ENCODE data around the gene LURAP1L.
A peak's percentile ranks its signal among the peaks of the same experiment; 100 is the strongest.

LURAP1L gene, protein sequence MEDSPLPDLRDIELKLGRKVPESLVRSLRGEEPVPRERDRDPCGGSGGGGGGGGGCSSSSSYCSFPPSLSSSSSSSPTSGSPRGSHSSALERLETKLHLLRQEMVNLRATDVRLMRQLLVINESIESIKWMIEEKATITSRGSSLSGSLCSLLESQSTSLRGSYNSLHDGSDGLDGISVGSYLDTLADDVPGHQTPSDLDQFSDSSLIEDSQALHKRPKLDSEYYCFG

DNA sequence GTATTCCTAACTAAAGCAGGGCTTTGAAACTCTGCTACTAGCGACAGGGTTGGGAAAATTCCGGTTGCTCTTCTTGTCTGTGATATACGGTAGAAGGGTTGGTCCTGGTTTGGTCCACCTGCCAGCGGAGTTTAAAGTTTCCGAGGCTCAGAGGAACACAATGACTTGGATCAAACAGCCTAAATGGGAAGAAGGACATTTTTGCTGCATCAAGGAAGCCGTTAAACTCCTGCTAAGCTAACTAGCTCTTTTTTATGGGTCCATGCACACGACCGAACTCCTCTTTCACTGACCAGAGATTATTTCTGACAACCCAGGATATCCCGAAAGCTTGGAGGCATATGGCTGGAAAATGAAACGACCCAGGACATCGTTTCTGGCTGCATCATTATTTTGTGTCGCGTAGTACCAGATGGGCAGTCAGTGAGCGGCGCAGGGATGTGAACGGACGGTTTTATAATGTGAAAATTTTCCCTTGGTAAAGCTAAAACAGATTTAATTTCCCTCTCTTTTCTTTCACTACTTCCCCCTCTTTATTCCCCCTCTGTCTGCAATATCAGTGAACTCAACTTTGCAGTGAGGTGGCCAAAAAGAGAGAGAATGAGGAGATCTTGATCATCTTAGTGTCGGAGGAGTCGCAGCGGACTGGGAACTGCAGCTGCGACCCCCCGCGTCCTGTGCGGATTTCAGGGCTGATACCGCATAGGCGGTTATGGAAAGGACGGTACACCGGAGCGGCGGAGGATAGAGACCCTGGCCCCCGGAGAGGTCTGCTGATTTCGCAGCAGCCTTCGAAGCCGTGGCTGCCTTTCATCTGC is at the start of gene LURAP1L:
TSS of gene LURAP1L (plus strand) at position 160 of the 818 bp plus-strand sequence. CDS start 696 bp downstream, outside the sequence.
- TF ChIP-seq, protein P1, sequence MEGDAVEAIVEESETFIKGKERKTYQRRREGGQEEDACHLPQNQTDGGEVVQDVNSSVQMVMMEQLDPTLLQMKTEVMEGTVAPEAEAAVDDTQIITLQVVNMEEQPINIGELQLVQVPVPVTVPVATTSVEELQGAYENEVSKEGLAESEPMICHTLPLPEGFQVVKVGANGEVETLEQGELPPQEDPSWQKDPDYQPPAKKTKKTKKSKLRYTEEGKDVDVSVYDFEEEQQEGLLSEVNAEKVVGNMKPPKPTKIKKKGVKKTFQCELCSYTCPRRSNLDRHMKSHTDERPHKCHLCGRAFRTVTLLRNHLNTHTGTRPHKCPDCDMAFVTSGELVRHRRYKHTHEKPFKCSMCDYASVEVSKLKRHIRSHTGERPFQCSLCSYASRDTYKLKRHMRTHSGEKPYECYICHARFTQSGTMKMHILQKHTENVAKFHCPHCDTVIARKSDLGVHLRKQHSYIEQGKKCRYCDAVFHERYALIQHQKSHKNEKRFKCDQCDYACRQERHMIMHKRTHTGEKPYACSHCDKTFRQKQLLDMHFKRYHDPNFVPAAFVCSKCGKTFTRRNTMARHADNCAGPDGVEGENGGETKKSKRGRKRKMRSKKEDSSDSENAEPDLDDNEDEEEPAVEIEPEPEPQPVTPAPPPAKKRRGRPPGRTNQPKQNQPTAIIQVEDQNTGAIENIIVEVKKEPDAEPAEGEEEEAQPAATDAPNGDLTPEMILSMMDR (IDR thresholded peaks at IDR 0.05; ENCODE audit: insufficient read depth, low read length, poor library complexity, severe bottlenecking) = no peak
- H3K27me3 ChIP-seq (replicated peaks; ENCODE audit: control insufficient read depth, insufficient read depth, low read length) = no peaks in the 10 kb centered on the region; the same call in 1 of the 2 replicates
- H3K4me3 ChIP-seq (replicated peaks; ENCODE audit: low read depth, low read length) = peak within 1 kb of the TSS; percentile 54
- DNase-seq (ENCODE audit: extremely low read depth, insufficient read length) = no peak
- no peaks in the 10 kb centered on the region for H3K36me3 ChIP-seq (ENCODE audit: control insufficient read depth, insufficient read depth, low read length)

DNA sequence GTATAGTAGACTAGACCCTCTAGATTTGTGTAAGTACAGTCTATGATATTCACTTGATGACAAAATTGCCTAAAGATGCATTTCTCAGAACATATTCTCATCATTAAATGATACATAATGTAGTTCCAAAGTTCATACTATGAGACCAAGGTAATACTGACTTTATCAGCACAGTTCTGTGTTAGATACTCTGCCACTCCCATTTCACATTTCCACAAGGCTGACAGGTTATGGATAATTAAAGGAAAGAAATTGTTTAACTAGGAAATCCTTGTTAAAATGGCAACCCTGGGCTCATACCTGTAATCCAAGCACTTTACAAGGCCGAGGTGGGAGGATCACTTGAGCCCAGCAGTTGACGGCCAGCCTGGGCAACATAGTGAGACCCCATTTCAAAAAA is 48.0 kb upstream of the LURAP1L start:
- TF ChIP-seq, protein P1 (IDR thresholded peaks at IDR 0.05; ENCODE audit: insufficient read depth, low read length, poor library complexity, severe bottlenecking) = no peak
- Histone ChIP-seq H3K27me3 (replicated peaks; ENCODE audit: control insufficient read depth, insufficient read depth, low read length) (no peaks in the 10 kb centered on the region), H3K4me3 (replicated peaks; ENCODE audit: low read depth, low read length) (no peak overlapping the region), H3K36me3 (ENCODE audit: control insufficient read depth, insufficient read depth, low read length) (no peaks in the 10 kb centered on the region)
- no peak for DNase-seq (ENCODE audit: extremely low read depth, insufficient read length)

DNA sequence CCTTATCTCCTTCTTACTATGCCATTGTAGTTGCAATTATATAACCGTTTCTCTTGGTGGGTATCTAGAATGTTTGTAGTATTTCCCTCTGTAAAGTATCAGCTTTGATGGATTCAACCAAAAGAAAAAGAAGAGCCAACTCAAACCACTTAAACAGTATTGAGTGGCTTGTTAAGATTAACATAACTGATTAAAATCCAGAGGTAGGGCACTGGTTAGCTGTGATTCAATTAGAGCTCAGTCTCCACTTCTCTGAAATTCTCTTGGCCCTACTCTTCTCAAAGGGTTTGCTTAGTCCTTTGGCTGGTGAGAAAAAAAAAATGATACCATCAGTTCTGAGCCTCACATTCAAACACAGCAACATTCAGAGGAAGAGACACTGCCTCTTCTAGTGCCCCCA is 44.6 kb upstream of the LURAP1L start:
- H3K36me3 ChIP-seq (ENCODE audit: control insufficient read depth, insufficient read depth, low read length) = no peaks in the 10 kb centered on the region

DNA sequence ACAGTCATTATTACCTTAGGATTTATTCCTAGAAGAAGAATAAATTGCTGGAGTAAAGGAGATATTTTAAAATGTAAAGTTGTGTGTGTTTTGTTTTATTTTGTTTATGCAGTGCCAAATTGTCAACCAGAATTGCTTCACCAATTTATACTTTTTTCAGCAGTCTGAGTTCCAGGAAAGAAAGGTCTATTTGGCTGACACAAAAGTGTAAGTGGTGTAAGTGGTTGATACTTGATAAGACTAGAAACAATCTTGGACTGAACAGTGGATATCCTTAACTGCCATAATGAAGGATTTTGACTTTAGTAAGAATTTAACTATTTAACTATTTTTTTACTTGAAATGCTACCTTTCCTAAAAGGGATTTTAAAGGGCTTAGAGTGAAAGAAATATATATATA is 43.9 kb upstream of the LURAP1L start:
- Histone ChIP-seq H3K27me3 (replicated peaks; ENCODE audit: control insufficient read depth, insufficient read depth, low read length) (no peaks in the 10 kb centered on the region), H3K36me3 (ENCODE audit: control insufficient read depth, insufficient read depth, low read length) (no peaks in the 10 kb centered on the region), H3K4me3 (replicated peaks; ENCODE audit: low read depth, low read length) (no peak overlapping the region)
- TF ChIP-seq, protein P1 (IDR thresholded peaks at IDR 0.05; ENCODE audit: insufficient read depth, low read length, poor library complexity, severe bottlenecking) = no peak
- no peak for DNase-seq (ENCODE audit: extremely low read depth, insufficient read length)

More for the DNA sequence above, 44.6 kb upstream of the LURAP1L start:
- H3K27me3 ChIP-seq (replicated peaks; ENCODE audit: control insufficient read depth, insufficient read depth, low read length) = no peaks in the 10 kb centered on the region
- TF ChIP-seq, protein P1 (IDR thresholded peaks at IDR 0.05; ENCODE audit: insufficient read depth, low read length, poor library complexity, severe bottlenecking) = no peak
- no peak for DNase-seq (ENCODE audit: extremely low read depth, insufficient read length)
- no peak overlapping the region for H3K4me3 ChIP-seq (replicated peaks; ENCODE audit: low read depth, low read length)

DNA sequence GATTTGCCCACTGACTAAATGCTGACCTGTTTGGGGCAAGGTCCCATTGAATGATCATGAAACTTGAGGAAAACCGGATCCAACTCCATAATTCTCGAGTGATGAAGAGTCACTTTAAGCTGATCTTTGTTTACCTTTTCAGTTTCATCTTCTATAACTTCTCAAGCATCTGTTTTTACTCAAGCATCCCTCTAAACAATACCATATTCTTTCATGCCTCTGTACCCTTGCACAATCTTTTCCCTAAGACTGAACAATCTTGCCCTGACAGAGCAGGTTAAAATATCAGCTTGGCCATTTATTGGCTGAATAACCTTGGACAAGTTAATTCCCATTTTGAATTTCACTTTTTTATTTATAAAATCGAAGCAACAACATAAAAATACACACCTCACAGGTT is 41.8 kb upstream of the LURAP1L start:
- Histone ChIP-seq H3K4me3 (replicated peaks; ENCODE audit: low read depth, low read length) (no peak overlapping the region), H3K27me3 (replicated peaks; ENCODE audit: control insufficient read depth, insufficient read depth, low read length) (no peaks in the 10 kb centered on the region), H3K36me3 (ENCODE audit: control insufficient read depth, insufficient read depth, low read length) (no peaks in the 10 kb centered on the region)
- no peak for DNase-seq (ENCODE audit: extremely low read depth, insufficient read length)
- TF ChIP-seq, protein P1 (IDR thresholded peaks at IDR 0.05; ENCODE audit: insufficient read depth, low read length, poor library complexity, severe bottlenecking) = no peak

All from GM06990 (cell line).